ENCODE measurements around the gene NYAP2.

DNA sequence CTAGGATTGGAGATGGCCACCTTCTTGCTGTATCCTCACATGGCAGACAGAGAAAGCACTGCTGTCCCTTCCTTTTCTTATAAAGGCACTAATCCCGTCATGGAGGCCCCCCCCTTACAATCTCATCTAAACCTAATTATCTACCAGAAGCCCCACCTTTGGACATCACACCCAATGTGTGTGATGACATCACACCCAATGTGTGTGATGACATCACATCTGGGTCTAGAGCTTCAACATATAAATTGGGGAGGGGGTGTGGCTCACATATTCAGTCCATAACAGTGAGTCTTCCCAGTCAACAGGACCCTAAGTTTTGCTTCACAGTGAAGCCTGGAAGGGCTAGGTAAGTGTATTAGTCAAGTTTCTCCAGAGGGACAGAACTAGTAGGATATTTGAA lies 213.1 kb downstream of the NYAP2 start:
- TF ChIP-seq, protein P1, sequence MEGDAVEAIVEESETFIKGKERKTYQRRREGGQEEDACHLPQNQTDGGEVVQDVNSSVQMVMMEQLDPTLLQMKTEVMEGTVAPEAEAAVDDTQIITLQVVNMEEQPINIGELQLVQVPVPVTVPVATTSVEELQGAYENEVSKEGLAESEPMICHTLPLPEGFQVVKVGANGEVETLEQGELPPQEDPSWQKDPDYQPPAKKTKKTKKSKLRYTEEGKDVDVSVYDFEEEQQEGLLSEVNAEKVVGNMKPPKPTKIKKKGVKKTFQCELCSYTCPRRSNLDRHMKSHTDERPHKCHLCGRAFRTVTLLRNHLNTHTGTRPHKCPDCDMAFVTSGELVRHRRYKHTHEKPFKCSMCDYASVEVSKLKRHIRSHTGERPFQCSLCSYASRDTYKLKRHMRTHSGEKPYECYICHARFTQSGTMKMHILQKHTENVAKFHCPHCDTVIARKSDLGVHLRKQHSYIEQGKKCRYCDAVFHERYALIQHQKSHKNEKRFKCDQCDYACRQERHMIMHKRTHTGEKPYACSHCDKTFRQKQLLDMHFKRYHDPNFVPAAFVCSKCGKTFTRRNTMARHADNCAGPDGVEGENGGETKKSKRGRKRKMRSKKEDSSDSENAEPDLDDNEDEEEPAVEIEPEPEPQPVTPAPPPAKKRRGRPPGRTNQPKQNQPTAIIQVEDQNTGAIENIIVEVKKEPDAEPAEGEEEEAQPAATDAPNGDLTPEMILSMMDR (conservative IDR thresholded peaks at IDR 0.05; ENCODE audit: low read depth, low read length): no peak
- no peak for TF ChIP-seq EZH2 (IDR thresholded peaks at IDR 0.05; ENCODE audit: borderline replicate concordance, low read depth, low read length, poor library complexity, severe bottlenecking)

Data from A673 (cell line).